HG03342 (cell line): ENCODE measurements around the gene SKP2.
"Not testable (repeated sequence)": the region's sequence is repeated elsewhere in the genome, so short reads cannot be mapped to it uniquely, and the experiment has no call there.

Experiments used
- ATAC-seq: cut with Tn5 transposase; IDR thresholded peaks from one replicate; pipeline ENCODE4 v1.9.1; 2021; ENCODE audit warnings: mild to moderate bottlenecking, moderate library complexity; ENCODE audit not compliant: unreplicated experiment

Gene SKP2

GRCh38 chr5:36156121-36156601, 4.2 kb downstream of the SKP2 start:
- ATAC-seq = no peak

- no peak for ATAC-seq
These were observed 4.7 kb downstream of the SKP2 start for GRCh38 chr5:36156619-36157018.

- no peak for ATAC-seq
These were observed 6.2 kb downstream of the SKP2 start for GRCh38 chr5:36158144-36158543.

- no peak for ATAC-seq
These were observed 8.7 kb downstream of the SKP2 start for GRCh38 chr5:36160617-36161016.

- no peak for ATAC-seq
These were observed 9.4 kb downstream of the SKP2 start for GRCh38 chr5:36161361-36161760.

- ATAC-seq = no peak
These were observed 11.0 kb downstream of the SKP2 start for GRCh38 chr5:36162810-36163486.

GRCh38 chr5:36164461-36164860, 12.6 kb downstream of the SKP2 start:
- no peak for ATAC-seq

GRCh38 chr5:36168737-36169136, 16.8 kb downstream of the SKP2 start:
- no peak for ATAC-seq

- no peak for ATAC-seq
These were observed 19.0 kb downstream of the SKP2 start for GRCh38 chr5:36170832-36171424.

- no peak for ATAC-seq
These were observed 20.7 kb downstream of the SKP2 start for GRCh38 chr5:36172599-36172998.

GRCh38 chr5:36173426-36173825, 21.5 kb downstream of the SKP2 start:
- no peak for ATAC-seq

GRCh38 chr5:36174119-36174518, 22.2 kb downstream of the SKP2 start:
- ATAC-seq = no peak

GRCh38 chr5:36175043-36175442, 23.1 kb downstream of the SKP2 start:
- ATAC-seq = no peak

- ATAC-seq = peak; percentile 98
These were observed 25.2 kb downstream of the SKP2 start for GRCh38 chr5:36177154-36177553.

GRCh38 chr5:36177715-36178523, 26.0 kb downstream of the SKP2 start:
- no peak for ATAC-seq

GRCh38 chr5:36178524-36178890, 26.6 kb downstream of the SKP2 start:
- no peak for ATAC-seq

- ATAC-seq = no peak
These were observed 28.0 kb downstream of the SKP2 start for GRCh38 chr5:36179950-36180349.

- ATAC-seq = no peak
These were observed 28.8 kb downstream of the SKP2 start for GRCh38 chr5:36180556-36181350.

- ATAC-seq = no peak
These were observed 29.9 kb downstream of the SKP2 start for GRCh38 chr5:36181774-36182173.

GRCh38 chr5:36184408-36184807, 32.5 kb downstream of the SKP2 start:
- ATAC-seq = not testable (repeated sequence)

- ATAC-seq = no peak
These were observed 41.8 kb downstream of the SKP2 start for GRCh38 chr5:36193746-36194145.
